GM12892 (cell line): ENCODE data around the gene TNRC6C.

Experiments used
- POLR2A ChIP-seq: IDR thresholded peaks from 2 replicates; pipeline ENCODE4 v1.6.1; 2011; ENCODE audit warnings: low read depth, low read length, control low read depth
- POLR2AphosphoS5 ChIP-seq: IDR thresholded peaks from 2 replicates; pipeline ENCODE4 v1.6.1; 2011; ENCODE audit warnings: low read depth, low read length, control low read depth
- TAF1 ChIP-seq: IDR thresholded peaks from 2 replicates; pipeline ENCODE4 v1.6.1; 2011; ENCODE audit warnings: low read depth, mild to moderate bottlenecking, control low read depth, low read length, borderline replicate concordance

GRCh38 chr17:77909236-77909635 is 49.3 kb upstream of the TNRC6C start:
- TF ChIP-seq POLR2A (no peak), POLR2AphosphoS5 (no peak), TAF1 (no peak)
